GM18858 (cell line): ENCODE measurements around the gene NCR2.
"Not testable (repeated sequence)": the region's sequence is repeated elsewhere in the genome, so short reads cannot be mapped to it uniquely, and the experiment has no call there.

ENCODE experiments used
- ATAC-seq: cut with Tn5 transposase; IDR thresholded peaks from one replicate; pipeline ENCODE4 v1.9.1; 2021; ENCODE audit not compliant: unreplicated experiment

Gene NCR2

DNA sequence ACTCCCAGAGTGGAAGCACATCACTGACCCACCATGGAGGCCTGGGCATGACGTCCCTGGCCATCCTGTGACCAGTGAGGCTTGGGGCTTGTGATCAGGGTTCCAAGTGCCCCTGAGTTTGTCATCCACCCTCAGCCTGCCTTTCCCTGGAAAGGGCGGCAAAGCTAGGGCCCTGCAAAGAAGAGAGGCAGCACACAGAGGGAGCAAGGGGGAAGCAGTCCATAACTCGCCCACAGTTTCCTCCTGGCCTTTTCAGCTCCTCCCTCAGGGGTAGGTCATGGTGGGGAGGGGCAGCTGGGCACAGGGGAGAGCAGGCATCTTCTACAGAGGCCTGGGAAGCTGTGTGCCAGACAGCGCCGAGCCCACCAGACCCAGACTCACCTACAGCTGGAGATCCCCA lies at the start of gene NCR2:
Gene NCR2, plus strand, starts transcription at position 313 of the 400 bp plus-strand sequence. CDS start 269 bp downstream, outside the sequence.
- no peak for ATAC-seq

DNA sequence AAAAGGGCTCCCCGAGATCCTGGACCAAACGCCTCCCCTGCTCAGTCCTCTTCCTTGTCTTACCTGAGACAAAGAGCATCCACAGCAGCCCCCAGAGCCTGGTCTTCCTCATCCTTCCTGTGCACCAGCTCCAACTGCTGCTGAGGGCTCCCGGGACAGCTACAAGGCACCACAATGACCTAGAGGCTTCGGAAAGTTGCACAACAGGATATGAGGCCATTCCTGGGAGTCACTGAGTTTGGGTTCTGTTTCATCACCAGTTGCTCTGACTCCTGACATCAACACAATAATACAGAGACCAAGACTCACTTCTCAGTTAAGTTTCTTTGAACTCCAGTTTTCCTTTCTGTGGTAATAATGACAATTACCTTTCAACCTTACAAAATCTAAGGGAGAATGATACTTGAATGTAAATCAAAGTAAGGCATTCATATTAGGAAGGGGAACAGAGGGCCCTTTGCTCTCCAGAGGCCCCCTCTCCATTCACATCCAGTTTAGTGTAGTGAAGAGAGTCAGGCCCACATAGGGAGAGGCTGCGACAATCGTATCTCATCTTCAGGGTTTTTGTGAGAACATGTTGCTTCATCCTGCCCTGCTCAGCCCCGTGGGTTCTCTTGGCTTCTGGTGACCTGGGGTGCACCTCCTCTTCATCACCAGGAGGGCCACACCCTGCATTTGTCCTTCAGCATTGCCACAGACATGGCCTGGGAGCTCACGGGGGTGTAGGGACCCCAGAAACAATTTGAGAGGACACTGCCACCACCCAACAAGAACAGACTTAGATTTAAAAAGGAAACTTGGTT lies 48.7 kb upstream of the NCR2 start, which contains the start of gene TREM1:
Gene TREM1, minus strand, starts transcription at position 139 of the 803 bp plus-strand sequence. Its CDS starts 27 bp downstream, at position 112.
- ATAC-seq: no peak

DNA sequence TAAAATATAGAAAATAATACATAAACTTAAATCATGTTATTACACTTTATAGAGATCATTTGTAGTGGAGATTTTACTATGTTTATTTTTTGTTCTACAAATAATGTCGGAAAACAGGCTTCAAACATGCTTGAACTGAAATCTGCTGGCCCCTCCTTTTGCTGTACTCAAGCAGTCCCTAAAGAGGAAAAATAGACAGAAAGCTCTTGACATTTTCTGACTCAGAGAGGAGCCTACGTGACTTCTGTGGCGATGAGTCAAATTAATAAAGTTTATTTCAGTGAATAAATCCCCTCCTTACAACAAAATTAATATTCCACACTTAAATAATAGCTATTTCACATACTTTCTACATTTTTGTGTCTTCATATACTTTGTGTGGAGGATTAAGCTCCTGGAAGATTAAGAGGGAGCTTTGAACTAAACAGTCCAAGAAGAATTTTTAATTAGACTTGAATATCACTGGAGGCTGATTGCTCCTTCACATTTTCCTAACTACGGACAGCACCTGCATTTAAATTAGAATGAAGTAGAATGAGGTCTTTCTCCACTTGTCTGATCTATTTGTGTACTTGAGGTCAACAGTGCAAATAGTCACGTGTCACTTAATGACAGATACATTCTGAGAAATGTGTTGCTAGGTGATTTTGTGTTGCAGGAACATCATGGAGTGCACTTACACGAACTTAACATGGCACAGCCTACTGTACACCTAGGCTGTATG lies 47.2 kb upstream of the NCR2 start:
- peak; percentile 57 for ATAC-seq

DNA sequence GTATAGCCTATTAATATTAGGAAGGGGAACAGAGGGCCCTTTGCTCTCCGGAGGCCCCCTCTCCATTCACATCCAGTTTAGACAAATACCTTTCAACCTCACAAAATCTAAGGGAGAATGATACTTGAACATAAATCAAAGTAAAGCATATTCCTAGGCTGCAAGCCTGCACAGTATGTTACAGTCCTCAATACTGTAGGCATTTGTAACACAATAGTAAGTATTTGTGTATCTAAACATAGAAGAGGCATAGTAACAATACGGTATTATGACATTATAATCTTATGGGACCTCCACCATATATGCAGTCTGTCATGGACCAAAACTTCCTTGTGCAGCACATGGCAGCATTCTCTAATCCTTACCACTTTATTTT lies 46.7 kb upstream of the NCR2 start:
- ATAC-seq: no peak

DNA sequence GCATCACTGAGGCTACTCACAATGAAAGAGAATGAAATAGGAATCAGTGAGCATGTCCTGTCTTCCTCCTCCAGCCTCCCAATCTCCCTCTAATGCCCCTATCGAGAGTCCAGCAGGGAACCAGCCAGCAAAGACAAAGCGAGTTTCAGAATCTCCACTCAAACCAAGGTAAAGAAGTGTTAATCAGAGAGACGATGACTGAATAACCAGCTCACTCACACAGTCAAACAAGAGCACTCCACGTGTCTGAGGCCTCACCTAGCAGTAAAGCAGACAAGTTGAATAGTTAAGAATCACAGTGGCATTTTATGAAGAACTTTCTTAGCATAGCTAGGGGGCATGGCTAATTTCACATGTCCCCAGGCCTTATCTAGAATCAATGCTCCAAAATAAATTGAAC lies 45.6 kb upstream of the NCR2 start:
- no peak for ATAC-seq

DNA sequence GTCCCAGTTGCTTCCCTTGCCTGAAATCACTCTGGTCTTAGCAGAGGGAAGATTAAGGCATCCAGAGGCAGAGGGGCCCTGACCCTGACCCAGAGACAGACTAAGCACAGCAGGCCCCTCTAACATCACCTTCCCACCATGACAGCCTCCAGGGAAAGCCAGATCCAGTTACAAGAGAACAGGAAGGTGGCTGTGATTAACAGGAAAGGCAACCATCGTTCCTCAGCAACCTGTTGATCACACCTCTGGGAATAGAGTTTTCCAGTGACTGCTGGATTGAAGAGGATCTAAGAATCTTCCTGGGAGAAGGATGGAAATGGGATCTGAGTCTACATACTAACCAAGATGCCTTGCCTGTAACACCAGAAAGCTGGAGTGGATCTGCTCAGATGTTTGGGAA lies 43.7 kb upstream of the NCR2 start:
- ATAC-seq: no peak

DNA sequence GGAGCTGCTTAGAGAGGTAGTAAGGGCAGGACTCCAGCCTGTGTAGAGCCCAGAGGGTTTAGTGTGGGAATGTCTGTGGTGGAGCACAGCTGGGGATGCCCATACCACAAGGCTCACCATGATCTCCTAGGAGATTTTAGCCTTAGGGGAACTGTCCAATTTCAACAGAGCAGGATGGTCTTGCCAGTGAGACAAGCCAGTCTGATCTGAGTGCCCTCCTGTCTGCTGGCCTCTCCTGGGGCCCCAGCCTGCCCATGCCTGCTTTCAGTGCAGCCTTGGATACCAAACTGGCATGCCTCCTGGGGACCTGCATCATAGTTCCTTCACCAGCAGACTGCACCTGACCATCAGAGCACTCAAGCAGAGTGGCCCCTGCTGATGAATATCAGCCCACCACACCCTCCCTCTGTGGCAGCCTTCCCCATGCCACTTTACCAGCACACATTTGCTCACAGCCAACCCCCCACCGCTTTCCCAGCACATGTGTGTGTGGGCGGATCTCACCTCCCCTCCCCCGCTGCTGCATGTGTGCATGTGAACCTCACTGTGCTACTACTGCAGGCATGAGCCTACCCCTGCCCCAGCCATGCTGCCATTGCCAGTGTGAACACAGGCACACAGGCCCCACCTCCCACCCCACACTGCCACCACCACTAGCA lies 41.1 kb upstream of the NCR2 start:
- no peak for ATAC-seq

GRCh38 chr6:41297248-41297647 lies 38.2 kb upstream of the NCR2 start:
- ATAC-seq: not testable (repeated sequence)

- ATAC-seq: no peak
These were observed 36.5 kb upstream of the NCR2 start for GRCh38 chr6:41298785-41299502.

GRCh38 chr6:41302638-41303037 lies 32.8 kb upstream of the NCR2 start:
- ATAC-seq: no peak

- ATAC-seq: no peak
These were observed 29.1 kb upstream of the NCR2 start for GRCh38 chr6:41306187-41306854.

DNA sequence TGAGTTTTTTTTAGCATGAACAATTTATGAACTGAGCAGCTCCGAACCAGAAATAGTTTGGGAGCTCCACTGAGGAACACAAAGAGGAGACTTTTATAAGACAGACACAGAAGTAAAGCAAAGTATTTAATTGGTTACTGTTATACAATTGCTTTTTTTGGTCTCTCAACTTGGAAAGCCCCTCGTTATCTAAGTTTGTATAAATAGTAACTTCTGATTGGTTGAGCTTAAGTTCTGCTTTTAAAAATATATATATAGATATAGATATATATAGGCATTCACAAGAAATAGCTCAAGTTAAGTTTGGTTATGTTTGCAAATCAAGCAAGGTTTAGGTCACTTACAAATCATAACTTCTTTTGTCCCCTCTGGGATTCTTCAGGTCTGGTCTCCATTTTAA lies 20.2 kb upstream of the NCR2 start:
- no peak for ATAC-seq

GRCh38 chr6:41315943-41316620 lies 19.3 kb upstream of the NCR2 start:
- ATAC-seq: no peak

DNA sequence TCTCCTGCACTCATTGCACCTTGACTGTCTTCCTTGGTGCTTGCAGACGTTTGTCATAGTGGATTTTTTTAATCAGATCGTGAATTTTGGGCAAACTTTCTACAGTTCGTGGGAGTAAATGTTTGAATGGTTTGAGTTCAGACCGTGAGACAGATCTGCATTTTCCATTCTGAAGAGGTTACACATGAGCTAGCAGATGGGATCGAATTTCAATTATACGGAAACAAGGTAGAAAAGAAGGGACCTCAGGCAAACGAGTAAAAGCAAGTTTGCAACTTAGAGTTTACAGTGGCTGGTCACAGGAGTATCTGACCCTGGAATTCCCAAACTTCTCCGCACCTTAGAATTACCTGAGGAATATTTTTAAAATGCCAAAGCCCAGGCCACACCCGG lies 17.2 kb upstream of the NCR2 start:
- ATAC-seq: no peak

DNA sequence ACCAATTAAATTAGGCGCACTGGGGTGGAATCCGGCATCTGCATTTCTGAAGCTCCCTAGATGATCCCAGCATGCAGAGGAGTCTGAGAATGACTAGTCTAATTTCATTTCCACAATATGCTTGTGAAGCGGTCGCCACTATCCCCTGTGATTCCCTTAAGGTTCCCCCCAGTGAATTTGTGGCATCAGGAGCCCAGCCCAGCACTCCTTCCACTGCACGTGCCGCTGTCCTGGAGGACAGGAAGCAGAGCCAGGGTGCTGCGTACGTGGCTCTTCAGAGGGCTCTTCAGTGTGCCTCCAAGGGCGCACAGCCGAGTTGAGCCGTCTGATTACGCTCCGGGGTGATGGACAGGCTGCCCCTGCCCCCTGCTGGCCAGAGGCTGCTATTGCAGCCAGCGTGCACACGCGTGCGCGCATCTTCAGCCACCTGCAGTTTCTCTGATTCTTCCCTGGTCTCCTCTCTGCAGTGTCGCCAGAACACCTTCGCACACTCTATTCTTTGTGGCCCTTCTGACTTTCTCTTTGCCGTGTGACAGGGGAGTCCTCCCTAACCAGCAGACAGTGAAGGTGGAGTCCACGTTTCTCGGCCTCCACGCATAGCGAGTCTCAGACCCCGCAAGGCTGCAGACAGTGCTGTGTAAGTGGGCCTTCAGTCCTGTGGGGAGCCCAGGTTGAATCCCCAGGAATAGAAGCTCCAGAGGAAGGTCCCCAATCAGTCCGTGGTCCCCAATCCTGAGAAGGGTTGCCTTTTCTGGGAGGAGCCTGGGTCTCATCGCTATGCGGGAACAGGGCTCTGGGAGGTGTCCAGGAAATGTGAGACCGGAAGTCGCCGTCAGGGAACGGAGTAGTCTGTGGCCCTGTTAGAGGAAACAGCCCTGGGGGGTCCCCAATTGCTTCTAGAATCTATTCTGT lies 16.5 kb upstream of the NCR2 start:
- peak; percentile 83 for ATAC-seq

DNA sequence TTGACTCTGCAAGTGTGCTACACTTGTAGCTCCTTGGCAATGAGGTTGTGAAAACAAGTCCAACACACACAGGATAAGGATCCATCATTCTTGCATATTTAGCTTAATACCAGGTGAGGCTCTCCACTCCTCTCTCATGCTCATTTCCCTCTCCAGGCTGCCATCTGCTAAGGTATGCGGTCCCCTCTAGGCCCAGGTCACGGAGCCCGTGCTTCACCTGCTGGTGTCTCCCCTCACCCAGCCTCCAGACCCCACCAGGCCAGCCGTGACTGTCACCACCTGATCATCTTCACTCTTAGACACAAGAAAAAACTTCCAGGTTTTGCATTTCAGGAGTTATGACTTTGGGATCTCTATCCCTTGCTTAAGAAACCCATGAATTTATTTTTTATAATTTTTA lies 14.2 kb upstream of the NCR2 start:
- ATAC-seq: no peak

GRCh38 chr6:41325446-41326066 lies 9.9 kb upstream of the NCR2 start:
- ATAC-seq: no peak

- ATAC-seq: no peak
These were observed 9.3 kb upstream of the NCR2 start for GRCh38 chr6:41326092-41326491.

GRCh38 chr6:41327177-41327576 lies 8.2 kb upstream of the NCR2 start:
- no peak for ATAC-seq
